HG03039 (cell line): ENCODE data around the gene CPNE1.
A peak's percentile ranks its signal among the peaks of the same experiment; 100 is the strongest.
"Not testable (repeated sequence)": the region's sequence is repeated elsewhere in the genome, so short reads cannot be mapped to it uniquely, and the experiment has no call there.

Experiments
- ATAC-seq: cut with Tn5 transposase; IDR thresholded peaks from one replicate; pipeline ENCODE4 v1.9.1; 2021; ENCODE audit warnings: mild to moderate bottlenecking, moderate library complexity; ENCODE audit not compliant: unreplicated experiment

The CPNE1 gene

GRCh38 chr20:35698298-35699126 is 33.8 kb upstream of the CPNE1 start:
- ATAC-seq = no peak

- ATAC-seq = no peak
Observed at GRCh38 chr20:35697696-35698297, 33.1 kb upstream of the CPNE1 start.

GRCh38 chr20:35695978-35696377 is 31.3 kb upstream of the CPNE1 start:
- no peak for ATAC-seq

- no peak for ATAC-seq
Observed at GRCh38 chr20:35695245-35695749, 30.6 kb upstream of the CPNE1 start.

GRCh38 chr20:35690265-35690664 is 25.6 kb upstream of the CPNE1 start:
- no peak for ATAC-seq

- ATAC-seq = not testable (repeated sequence)
Observed at GRCh38 chr20:35686872-35687271, 22.2 kb upstream of the CPNE1 start.

GRCh38 chr20:35685368-35685767 is 20.7 kb upstream of the CPNE1 start:
- ATAC-seq = not testable (repeated sequence)

GRCh38 chr20:35681960-35682359 is 17.3 kb upstream of the CPNE1 start:
- ATAC-seq = no peak

- no peak for ATAC-seq
Observed at GRCh38 chr20:35680452-35681183, 15.9 kb upstream of the CPNE1 start.

GRCh38 chr20:35674921-35675320 is 10.2 kb upstream of the CPNE1 start:
- ATAC-seq = no peak

- ATAC-seq = no peak
Observed at GRCh38 chr20:35673884-35674283, 9.2 kb upstream of the CPNE1 start.

- ATAC-seq = no peak
Observed at GRCh38 chr20:35669681-35670080, 5.0 kb upstream of the CPNE1 start.

- no peak for ATAC-seq
Observed at GRCh38 chr20:35669221-35669620, 4.5 kb upstream of the CPNE1 start.

GRCh38 chr20:35665949-35666288 is 1.2 kb upstream of the CPNE1 start:
- ATAC-seq = no peak

GRCh38 chr20:35663516-35664465 is 909 bp downstream of the CPNE1 start:
- peak; percentile 21 for ATAC-seq

- ATAC-seq = no peak
Observed at GRCh38 chr20:35662551-35662950, 2.1 kb downstream of the CPNE1 start.

GRCh38 chr20:35661908-35662307 is 2.8 kb downstream of the CPNE1 start:
- ATAC-seq = no peak

- no peak for ATAC-seq
Observed at GRCh38 chr20:35661053-35661452, 3.6 kb downstream of the CPNE1 start.

GRCh38 chr20:35660122-35660937 is 4.4 kb downstream of the CPNE1 start:
- no peak for ATAC-seq

- ATAC-seq = no peak
Observed at GRCh38 chr20:35657271-35657670, 7.4 kb downstream of the CPNE1 start.
